Activated effector memory CD4-positive, alpha-beta T cell treated with Interleukin-2 at 50 U/mL for 16 hours (primary cell): Measurements from ENCODE around the gene GGN.
"Not testable (repeated sequence)": the region's sequence is repeated elsewhere in the genome, so short reads cannot be mapped to it uniquely, and the experiment has no call there.

Experiments used
- DNase-seq: peaks from one replicate; pipeline ENCODE4 v3.0.0-alpha.2; 2020

The GGN gene

GRCh38 chr19:38387550-38388348 is at the start of gene GGN:
Gene GGN, minus strand, starts transcription at chr19:38388034. Its CDS starts 773 bp downstream, at chr19:38387261.
- peak; percentile 68 for DNase-seq

- no peak for DNase-seq
These were observed 49.5 kb upstream of the GGN start for GRCh38 chr19:38437295-38437694.

GRCh38 chr19:38434549-38435051 is 46.8 kb upstream of the GGN start:
- DNase-seq, result no peak

GRCh38 chr19:38433268-38433733 is 45.5 kb upstream of the GGN start, which contains the start of gene RYR1:
Gene RYR1, plus strand, starts transcription at chr19:38433691. Its CDS starts 139 bp downstream, at chr19:38433830.
- peak; percentile 12 for DNase-seq

- no peak for DNase-seq
These were observed 43.1 kb upstream of the GGN start for GRCh38 chr19:38430931-38431330.

- DNase-seq, result no peak
These were observed 42.0 kb upstream of the GGN start for GRCh38 chr19:38429811-38430156.

GRCh38 chr19:38429055-38429810 is 41.4 kb upstream of the GGN start:
- no peak for DNase-seq

- DNase-seq, result not testable (repeated sequence)
These were observed 39.3 kb upstream of the GGN start for GRCh38 chr19:38427035-38427677.

- no peak for DNase-seq
These were observed 38.1 kb upstream of the GGN start, which contains the start of gene RASGRP4 for GRCh38 chr19:38425810-38426466. Gene RASGRP4, minus strand, starts transcription at chr19:38426219. Its CDS starts 128 bp downstream, at chr19:38426091.

- no peak for DNase-seq
These were observed 37.5 kb upstream of the GGN start for GRCh38 chr19:38425222-38425809.

- DNase-seq, result no peak
These were observed 36.4 kb upstream of the GGN start for GRCh38 chr19:38424272-38424671.

GRCh38 chr19:38422438-38422837 is 34.6 kb upstream of the GGN start:
- no peak for DNase-seq

GRCh38 chr19:38421856-38422255 is 34.0 kb upstream of the GGN start:
- DNase-seq, result no peak

GRCh38 chr19:38420935-38421334 is 33.1 kb upstream of the GGN start:
- no peak for DNase-seq

- peak; percentile 34 for DNase-seq
These were observed 30.0 kb upstream of the GGN start for GRCh38 chr19:38417544-38418506.

GRCh38 chr19:38417146-38417543 is 29.3 kb upstream of the GGN start:
- DNase-seq, result no peak

GRCh38 chr19:38413416-38413815 is 25.6 kb upstream of the GGN start:
- DNase-seq, result no peak

- no peak for DNase-seq
These were observed 25.1 kb upstream of the GGN start for GRCh38 chr19:38412961-38413360.

GRCh38 chr19:38412491-38412890 is 24.7 kb upstream of the GGN start:
- no peak for DNase-seq

GRCh38 chr19:38411898-38412297 is 24.1 kb upstream of the GGN start:
- not testable (repeated sequence) for DNase-seq
